GM12878 (cell line): ENCODE results near the gene JDP2. TPM values are rescaled to one million over a fixed set of nuclear protein-coding genes. Genes with fewer than 3 reads are reported as not detected.

Source experiments
- ATAC-seq: fragments of 200-7000 bp; cut with Tn5 transposase; 3 replicates; pipeline ENCODE4 v1.9.1; 2020; ENCODE audit warnings: mild to moderate bottlenecking, moderate library complexity
- BruUV-seq: library from RNA; stranded (reverse); fragments of 400-500 nt; replicated peaks from 2 replicates; lab custom pipeline; 2021; lab: Mats Ljungman, UMichigan
- CTCF ChIA-PET: fragments of 300-600 bp; sonication (Branson Sonifier 250); formaldehyde crosslinking; extraction: SDS; loops from one replicate; lab custom pipeline; 2021; ENCODE audit warnings: inconsistent platforms; lab: Yijun Ruan, JAX
- POLR2A ChIA-PET: fragments of 350-600 bp; formaldehyde crosslinking; extraction: SDS; loops from one replicate; lab custom pipeline; 2021; ENCODE audit warnings: inconsistent platforms; lab: Charles Lee
- RAD21 ChIA-PET: fragments of 300-600 bp; sonication (Branson Sonifier 250); formaldehyde crosslinking; loops from one replicate; lab custom pipeline; 2023; ENCODE audit warnings: antibody characterized with exemption; ENCODE audit not compliant: unreplicated experiment; lab: Charles Lee
- SMC1A ChIA-PET: fragments of 300-600 bp; sonication (Branson Sonifier 250); formaldehyde crosslinking; loops from one replicate; lab custom pipeline; 2023; ENCODE audit not compliant: unreplicated experiment, uncharacterized antibody; lab: Charles Lee
- DNase-seq: peaks from one replicate; pipeline ENCODE4 v3.0.0-alpha.2; 2011; ENCODE audit warnings: low read depth, low spot score
- FAIRE-seq: peaks from 3 replicates; lab custom pipeline; 2011; peaks lifted over from hg19 to GRCh38; lab: Jason Lieb, UNC
- H2AFZ ChIP-seq: 2 replicates; pipeline ENCODE4 v1.6.0; 2011; ENCODE audit warnings: low read depth, low read length, control low read depth; ENCODE audit not compliant: control insufficient read depth
- H3K27ac ChIP-seq: 2 replicates; pipeline ENCODE4 v1.5.1; 2011; ENCODE audit warnings: control low read depth; ENCODE audit not compliant: control insufficient read depth, insufficient read depth
- H3K27me3 ChIP-seq, 2 experiments: replicated peaks in 1 of 2; 2 replicates each; pipeline versions ENCODE4 v1.6.0 to v1.6.1; 2011; ENCODE audit warnings: low read length in 1 of 2; ENCODE audit not compliant: control insufficient read depth in 2 of 2, insufficient read depth in 2 of 2
- H3K36me3 ChIP-seq, 2 experiments: 2 replicates each; pipeline ENCODE4 v1.5.1; 2011; ENCODE audit warnings: low read length in 1 of 2; ENCODE audit not compliant: control insufficient read depth in 2 of 2, insufficient read depth in 2 of 2
- H3K4me1 ChIP-seq: 2 replicates; pipeline ENCODE4 v1.6.1; 2011; ENCODE audit warnings: mild to moderate bottlenecking, low read length, moderate library complexity, mixed read lengths; ENCODE audit not compliant: control insufficient read depth, insufficient read depth
- H3K4me2 ChIP-seq: 2 replicates; pipeline ENCODE4 v1.6.0; 2011; ENCODE audit warnings: control low read depth; ENCODE audit not compliant: control insufficient read depth, insufficient read depth
- H3K4me3 ChIP-seq: fragments of 200-600 bp; sonication (generic); 2 replicates; pipeline ENCODE4 v1.5.1; 2016
- H3K79me2 ChIP-seq: 2 replicates; pipeline ENCODE4 v1.6.0; 2011; ENCODE audit warnings: low read length; ENCODE audit not compliant: control insufficient read depth, insufficient read depth
- H3K9ac ChIP-seq: 2 replicates; pipeline ENCODE4 v1.8.0; 2011; ENCODE audit warnings: low read length, control low read depth, mixed read lengths; ENCODE audit not compliant: control insufficient read depth, insufficient read depth
- H3K9me3 ChIP-seq: replicated peaks from 3 replicates; pipeline ENCODE4 v1.5.1; 2011; ENCODE audit warnings: mild to moderate bottlenecking, low read length; ENCODE audit not compliant: control insufficient read depth, insufficient read depth
- H4K20me1 ChIP-seq: 2 replicates; pipeline ENCODE4 v1.6.0; 2011; ENCODE audit not compliant: control insufficient read depth, insufficient read depth
- FOXM1 ChIP-seq: IDR thresholded peaks from 2 replicates; pipeline ENCODE4 v1.6.1; 2012; ENCODE audit warnings: low read depth, mild to moderate bottlenecking, inconsistent platforms, low read length, moderate library complexity
- GABPA ChIP-seq: IDR thresholded peaks from 2 replicates; pipeline ENCODE4 v1.6.1; 2014; ENCODE audit warnings: antibody characterized with exemption, low read depth, mild to moderate bottlenecking, inconsistent platforms
- HDAC6 ChIP-seq: fragments of 200-600 bp; sonication (generic); IDR thresholded peaks from one replicate; pipeline ENCODE4 v1.8.0; 2017; ENCODE audit warnings: antibody characterized with exemption; ENCODE audit not compliant: unreplicated experiment
- IKZF2 ChIP-seq, 2 experiments: fragments of 450-650 bp; IDR thresholded peaks; 2 replicates each; pipeline ENCODE4 v1.6.1; 2017; ENCODE audit warnings: mild to moderate bottlenecking in 2 of 2, moderate library complexity in 2 of 2
- ZNF207 ChIP-seq: fragments of 450-650 bp; IDR thresholded peaks from 2 replicates; pipeline ENCODE4 v1.6.1; 2014; ENCODE audit warnings: antibody characterized with exemption, mild to moderate bottlenecking, borderline replicate concordance
- ZNF274 ChIP-seq: IDR thresholded peaks from one replicate; pipeline ENCODE4 v1.8.0; 2011; ENCODE audit not compliant: insufficient read length, insufficient read depth
- WGBS: methylation state at CpG from one replicate; pipeline ENCODE4 v1.1.6; 2016; ENCODE audit warnings: low lambda C conversion rate; ENCODE audit not compliant: insufficient replicate concordance, insufficient coverage; ENCODE audit errors: missing lambda C conversion rate; 5-methylcytosine and 5-hydroxymethylcytosine counted together
- in situ Hi-C: fragments of 300-500 bp; cut with MboI; formaldehyde crosslinking; loops from 9 replicates; pipeline ENCODE4 v1.14.3; 2018; ENCODE audit warnings: mixed read lengths
- intact Hi-C: fragments of 100-400 bp; cut with micrococcal nuclease; formaldehyde crosslinking; loops from one replicate; pipeline ENCODE4 v1.14.2; 2022; ENCODE audit not compliant: unreplicated experiment
- polyA plus RNA-seq, 11 experiments: library from polyadenylated mRNA; depleted of rRNA in 4 of 11; unstranded in 6 of 11; stranded (reverse) in 5 of 11; fragments of >200 nt; fragmentation: Nextera tagmentation in 4 of 11; fragmentation: Illumina TruSeq in 1 of 11; extraction: Ambion mirVana in 4 of 11; extraction: Trizol in 1 of 11; gene quantifications; 1 replicate in 1 of 11; 2 replicates in 10 of 11; pipeline versions ENCODE4 v1.2.1 to v1.2.3, GENCODE V29; 2011 to 2016; ENCODE audit warnings: inconsistent platforms in 2 of 11, missing spikeins in 2 of 11, low read depth in 1 of 11
- total RNA-seq, 4 experiments: library from RNA; depleted of rRNA in 3 of 4; stranded (reverse); fragments of >200 nt in 3 of 4; fragmentation: Illumina TruSeq in 1 of 4; extraction: Trizol in 1 of 4; gene quantifications; 2 replicates each; pipeline versions ENCODE4 v1.2.1 to v1.2.3, GENCODE V29; 2013 to 2021
- TF ChIP-seq, protein P1 (sequence below): fragments of 450-650 bp; IDR thresholded peaks from 2 replicates; pipeline ENCODE4 v1.6.1; 2017; ENCODE audit warnings: mild to moderate bottlenecking, moderate library complexity
- TF ChIP-seq, protein P2 (sequence below): fragments of 450-650 bp; IDR thresholded peaks from 2 replicates; pipeline ENCODE4 v1.6.1; 2017; ENCODE audit warnings: mild to moderate bottlenecking, low read depth, inconsistent platforms; ENCODE audit not compliant: poor library complexity, severe bottlenecking
- TF ChIP-seq, protein P3 (sequence below): IDR thresholded peaks from 2 replicates; pipeline ENCODE4 v1.6.1; 2012; ENCODE audit warnings: improper control_type of control experiment, low read depth, low read length; ENCODE audit not compliant: insufficient replicate concordance

JDP2 gene
- total and polyA plus RNA-seq, 10 of the 15 experiments (the other 5 are each of a cell fraction or from before 2014, with no cell fraction given): 0.71 to 21.3 (median 11.2) TPM

DNA sequence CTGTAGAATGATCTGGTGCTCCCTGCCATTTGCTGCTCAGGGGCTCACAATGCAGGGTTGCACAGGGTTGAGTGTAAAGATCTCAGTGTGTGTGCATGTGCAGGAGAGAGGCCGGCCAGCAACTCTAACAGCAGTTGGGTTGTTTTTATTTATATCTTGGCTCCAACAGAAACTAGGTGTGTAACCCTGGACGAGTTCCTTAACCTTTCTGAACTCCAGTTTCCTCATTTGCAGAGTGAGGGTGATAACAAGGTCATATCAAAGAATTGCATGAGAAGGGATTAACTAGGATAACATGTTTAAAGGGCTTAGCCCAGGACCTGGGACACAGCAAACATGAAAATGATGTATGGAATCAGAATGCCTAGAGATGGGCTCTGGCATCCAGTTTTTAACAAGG, 14.8 kb upstream of the JDP2 start (continued):
- TF ChIP-seq, protein P1, sequence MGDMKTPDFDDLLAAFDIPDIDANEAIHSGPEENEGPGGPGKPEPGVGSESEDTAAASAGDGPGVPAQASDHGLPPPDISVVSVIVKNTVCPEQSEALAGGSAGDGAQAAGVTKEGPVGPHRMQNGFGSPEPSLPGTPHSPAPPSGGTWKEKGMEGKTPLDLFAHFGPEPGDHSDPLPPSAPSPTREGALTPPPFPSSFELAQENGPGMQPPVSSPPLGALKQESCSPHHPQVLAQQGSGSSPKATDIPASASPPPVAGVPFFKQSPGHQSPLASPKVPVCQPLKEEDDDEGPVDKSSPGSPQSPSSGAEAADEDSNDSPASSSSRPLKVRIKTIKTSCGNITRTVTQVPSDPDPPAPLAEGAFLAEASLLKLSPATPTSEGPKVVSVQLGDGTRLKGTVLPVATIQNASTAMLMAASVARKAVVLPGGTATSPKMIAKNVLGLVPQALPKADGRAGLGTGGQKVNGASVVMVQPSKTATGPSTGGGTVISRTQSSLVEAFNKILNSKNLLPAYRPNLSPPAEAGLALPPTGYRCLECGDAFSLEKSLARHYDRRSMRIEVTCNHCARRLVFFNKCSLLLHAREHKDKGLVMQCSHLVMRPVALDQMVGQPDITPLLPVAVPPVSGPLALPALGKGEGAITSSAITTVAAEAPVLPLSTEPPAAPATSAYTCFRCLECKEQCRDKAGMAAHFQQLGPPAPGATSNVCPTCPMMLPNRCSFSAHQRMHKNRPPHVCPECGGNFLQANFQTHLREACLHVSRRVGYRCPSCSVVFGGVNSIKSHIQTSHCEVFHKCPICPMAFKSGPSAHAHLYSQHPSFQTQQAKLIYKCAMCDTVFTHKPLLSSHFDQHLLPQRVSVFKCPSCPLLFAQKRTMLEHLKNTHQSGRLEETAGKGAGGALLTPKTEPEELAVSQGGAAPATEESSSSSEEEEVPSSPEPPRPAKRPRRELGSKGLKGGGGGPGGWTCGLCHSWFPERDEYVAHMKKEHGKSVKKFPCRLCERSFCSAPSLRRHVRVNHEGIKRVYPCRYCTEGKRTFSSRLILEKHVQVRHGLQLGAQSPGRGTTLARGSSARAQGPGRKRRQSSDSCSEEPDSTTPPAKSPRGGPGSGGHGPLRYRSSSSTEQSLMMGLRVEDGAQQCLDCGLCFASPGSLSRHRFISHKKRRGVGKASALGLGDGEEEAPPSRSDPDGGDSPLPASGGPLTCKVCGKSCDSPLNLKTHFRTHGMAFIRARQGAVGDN: no peak

DNA sequence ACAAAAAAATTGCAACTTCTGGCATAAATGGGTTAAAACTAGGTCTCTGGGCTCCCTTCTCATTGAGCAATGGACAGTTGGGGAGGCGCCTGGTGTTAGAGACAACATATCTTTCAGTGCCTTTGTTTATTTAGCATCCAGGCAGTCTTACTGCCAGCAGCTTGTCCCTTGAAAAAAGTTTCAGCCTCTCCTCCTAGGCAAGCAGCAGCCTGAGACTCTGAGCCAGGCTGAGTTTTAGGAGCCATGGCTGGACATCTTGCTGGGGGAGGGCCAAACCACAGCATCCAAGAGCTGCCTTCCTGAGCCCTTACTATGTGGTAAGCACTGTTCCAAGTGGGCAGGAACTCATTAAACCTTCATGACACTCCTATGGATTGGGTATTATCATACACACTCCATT, 10.1 kb upstream of the JDP2 start:
- Histone ChIP-seq H3K27ac (no peak overlapping the region), H2AFZ (no peak overlapping the region), H3K9ac (no peak overlapping the region), H3K9me3 (no peaks in the 10 kb centered on the region; the same call in 2 of the 3 replicates), H3K4me2 (no peak overlapping the region), H3K4me1 (peaks cover 14% of the 10 kb centered on the region), H3K79me2 (no peaks in the 10 kb centered on the region), H3K4me3 (no peak overlapping the region), H3K36me3 (no peaks in the 10 kb centered on the region), H4K20me1 (no peaks in the 10 kb centered on the region), H3K27me3 (no peaks in the 10 kb centered on the region)
- intact Hi-C loops (no loop called here), in situ Hi-C loops (no loop called here)
- ChIA-PET RAD21 (no interaction called here), SMC1A (interaction anchor here (0.8 to 2.2 kb wide), 8 partner anchors 15 to 143 kb away, joined by 3 to 6 read pairs (median 4); no protein-coding TSS in a partner anchor), POLR2A (interaction anchor here (1.1 kb wide), 1 partner anchor 36 kb away, joined by 4 read pairs; no protein-coding TSS in a partner anchor), CTCF (no interaction called here)
- ATAC-seq (no peak), DNase-seq (no peak), FAIRE-seq (no peak)
- no TSS peak for BruUV-seq
- 90% methylated on average over 1 of the region's 1 CpG for WGBS
- TF ChIP-seq IKZF2 (IDR thresholded peaks at IDR 0.05): no peak
- TF ChIP-seq, protein P2, sequence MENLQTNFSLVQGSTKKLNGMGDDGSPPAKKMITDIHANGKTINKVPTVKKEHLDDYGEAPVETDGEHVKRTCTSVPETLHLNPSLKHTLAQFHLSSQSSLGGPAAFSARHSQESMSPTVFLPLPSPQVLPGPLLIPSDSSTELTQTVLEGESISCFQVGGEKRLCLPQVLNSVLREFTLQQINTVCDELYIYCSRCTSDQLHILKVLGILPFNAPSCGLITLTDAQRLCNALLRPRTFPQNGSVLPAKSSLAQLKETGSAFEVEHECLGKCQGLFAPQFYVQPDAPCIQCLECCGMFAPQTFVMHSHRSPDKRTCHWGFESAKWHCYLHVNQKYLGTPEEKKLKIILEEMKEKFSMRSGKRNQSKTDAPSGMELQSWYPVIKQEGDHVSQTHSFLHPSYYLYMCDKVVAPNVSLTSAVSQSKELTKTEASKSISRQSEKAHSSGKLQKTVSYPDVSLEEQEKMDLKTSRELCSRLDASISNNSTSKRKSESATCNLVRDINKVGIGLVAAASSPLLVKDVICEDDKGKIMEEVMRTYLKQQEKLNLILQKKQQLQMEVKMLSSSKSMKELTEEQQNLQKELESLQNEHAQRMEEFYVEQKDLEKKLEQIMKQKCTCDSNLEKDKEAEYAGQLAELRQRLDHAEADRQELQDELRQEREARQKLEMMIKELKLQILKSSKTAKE: no peak
- no peak for TF ChIP-seq ZNF274
- no peak for TF ChIP-seq FOXM1
- TF ChIP-seq, protein P3, sequence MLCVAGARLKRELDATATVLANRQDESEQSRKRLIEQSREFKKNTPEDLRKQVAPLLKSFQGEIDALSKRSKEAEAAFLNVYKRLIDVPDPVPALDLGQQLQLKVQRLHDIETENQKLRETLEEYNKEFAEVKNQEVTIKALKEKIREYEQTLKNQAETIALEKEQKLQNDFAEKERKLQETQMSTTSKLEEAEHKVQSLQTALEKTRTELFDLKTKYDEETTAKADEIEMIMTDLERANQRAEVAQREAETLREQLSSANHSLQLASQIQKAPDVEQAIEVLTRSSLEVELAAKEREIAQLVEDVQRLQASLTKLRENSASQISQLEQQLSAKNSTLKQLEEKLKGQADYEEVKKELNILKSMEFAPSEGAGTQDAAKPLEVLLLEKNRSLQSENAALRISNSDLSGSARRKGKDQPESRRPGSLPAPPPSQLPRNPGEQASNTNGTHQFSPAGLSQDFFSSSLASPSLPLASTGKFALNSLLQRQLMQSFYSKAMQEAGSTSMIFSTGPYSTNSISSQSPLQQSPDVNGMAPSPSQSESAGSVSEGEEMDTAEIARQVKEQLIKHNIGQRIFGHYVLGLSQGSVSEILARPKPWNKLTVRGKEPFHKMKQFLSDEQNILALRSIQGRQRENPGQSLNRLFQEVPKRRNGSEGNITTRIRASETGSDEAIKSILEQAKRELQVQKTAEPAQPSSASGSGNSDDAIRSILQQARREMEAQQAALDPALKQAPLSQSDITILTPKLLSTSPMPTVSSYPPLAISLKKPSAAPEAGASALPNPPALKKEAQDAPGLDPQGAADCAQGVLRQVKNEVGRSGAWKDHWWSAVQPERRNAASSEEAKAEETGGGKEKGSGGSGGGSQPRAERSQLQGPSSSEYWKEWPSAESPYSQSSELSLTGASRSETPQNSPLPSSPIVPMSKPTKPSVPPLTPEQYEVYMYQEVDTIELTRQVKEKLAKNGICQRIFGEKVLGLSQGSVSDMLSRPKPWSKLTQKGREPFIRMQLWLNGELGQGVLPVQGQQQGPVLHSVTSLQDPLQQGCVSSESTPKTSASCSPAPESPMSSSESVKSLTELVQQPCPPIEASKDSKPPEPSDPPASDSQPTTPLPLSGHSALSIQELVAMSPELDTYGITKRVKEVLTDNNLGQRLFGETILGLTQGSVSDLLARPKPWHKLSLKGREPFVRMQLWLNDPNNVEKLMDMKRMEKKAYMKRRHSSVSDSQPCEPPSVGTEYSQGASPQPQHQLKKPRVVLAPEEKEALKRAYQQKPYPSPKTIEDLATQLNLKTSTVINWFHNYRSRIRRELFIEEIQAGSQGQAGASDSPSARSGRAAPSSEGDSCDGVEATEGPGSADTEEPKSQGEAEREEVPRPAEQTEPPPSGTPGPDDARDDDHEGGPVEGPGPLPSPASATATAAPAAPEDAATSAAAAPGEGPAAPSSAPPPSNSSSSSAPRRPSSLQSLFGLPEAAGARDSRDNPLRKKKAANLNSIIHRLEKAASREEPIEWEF: no peak
- no peak for TF ChIP-seq ZNF207
- no peak for TF ChIP-seq HDAC6
- TF ChIP-seq GABPA: no peak
